Esophagus squamous epithelium (tissue), 4 donors: ENCODE data around the gene ACYP1.

ENCODE experiments used
- CTCF ChIP-seq, 6 experiments: fragments of 450-650 bp in 4 of 6; fragments of 200-600 bp in 2 of 6; sonication (generic) in 2 of 6; IDR thresholded peaks; one replicate each; pipeline ENCODE4 v1.5.1; 2016 to 2019; ENCODE audit warnings: antibody characterized with exemption in 6 of 6, mild to moderate bottlenecking in 4 of 6, moderate library complexity in 4 of 6
- POLR2A ChIP-seq, 4 donors: fragments of 450-650 bp; IDR thresholded peaks; one replicate each; pipeline ENCODE4 v1.6.1; 2017; ENCODE audit warnings: antibody characterized with exemption in 4 of 4, mild to moderate bottlenecking in 4 of 4, moderate library complexity in 3 of 4

GRCh38 chr14:75067212-75067611 lies 3.4 kb upstream of the ACYP1 start:
- TF ChIP-seq CTCF (IDR thresholded peaks at IDR 0.05) = no peak
- no peak for TF ChIP-seq POLR2A (IDR thresholded peaks at IDR 0.05)
